Inferior parietal cortex (tissue), 1 donor: ENCODE data around the gene CLDN24.
"Not testable (repeated sequence)": the region's sequence is repeated elsewhere in the genome, so short reads cannot be mapped to it uniquely, and the experiment has no call there.

Experiments
- DNase-seq: peaks from one replicate; pipeline ENCODE4 v3.0.0-alpha.2; 2016; ENCODE audit errors: extremely low spot score

CLDN24 gene

DNA sequence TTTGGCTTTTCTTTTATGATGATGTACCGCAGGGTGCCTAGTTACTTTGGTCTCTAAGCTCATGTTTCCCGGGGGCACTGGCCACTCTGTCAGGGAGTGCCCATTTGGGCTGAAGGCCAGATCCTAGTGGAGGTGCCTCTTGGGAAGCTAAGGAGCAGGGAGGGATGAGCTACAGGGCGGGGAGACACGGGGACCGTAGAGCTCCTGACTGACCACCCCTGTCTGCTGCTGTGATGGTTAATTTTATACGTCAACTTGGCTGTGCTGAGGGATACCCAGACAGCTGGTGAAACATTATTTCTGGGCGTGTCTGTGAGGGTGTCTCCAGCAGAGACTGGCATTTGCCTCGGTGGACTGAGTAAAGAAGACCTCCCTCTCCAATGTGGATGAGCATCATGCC is 24.9 kb upstream of the CLDN24 start:
- DNase-seq = no peak

DNA sequence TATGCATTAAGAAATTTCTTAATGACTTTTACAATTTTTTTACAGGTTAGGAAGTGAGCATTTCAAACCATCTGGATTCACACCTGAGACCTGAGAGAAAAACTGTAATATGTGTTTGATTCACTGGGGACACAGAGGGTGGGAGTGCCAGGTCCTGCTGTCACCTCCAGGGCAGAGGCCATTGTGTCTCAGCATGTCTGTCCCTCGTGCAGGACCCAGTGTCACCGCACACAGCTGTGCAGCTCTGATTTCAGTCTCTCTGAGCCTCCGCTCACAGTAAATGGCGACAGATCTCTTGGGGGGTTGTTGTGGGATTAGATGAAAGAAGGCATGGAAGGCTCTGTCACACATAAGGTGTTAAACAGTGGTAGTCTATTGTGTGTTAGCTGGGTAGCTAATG is 23.0 kb upstream of the CLDN24 start:
- DNase-seq = no peak

DNA sequence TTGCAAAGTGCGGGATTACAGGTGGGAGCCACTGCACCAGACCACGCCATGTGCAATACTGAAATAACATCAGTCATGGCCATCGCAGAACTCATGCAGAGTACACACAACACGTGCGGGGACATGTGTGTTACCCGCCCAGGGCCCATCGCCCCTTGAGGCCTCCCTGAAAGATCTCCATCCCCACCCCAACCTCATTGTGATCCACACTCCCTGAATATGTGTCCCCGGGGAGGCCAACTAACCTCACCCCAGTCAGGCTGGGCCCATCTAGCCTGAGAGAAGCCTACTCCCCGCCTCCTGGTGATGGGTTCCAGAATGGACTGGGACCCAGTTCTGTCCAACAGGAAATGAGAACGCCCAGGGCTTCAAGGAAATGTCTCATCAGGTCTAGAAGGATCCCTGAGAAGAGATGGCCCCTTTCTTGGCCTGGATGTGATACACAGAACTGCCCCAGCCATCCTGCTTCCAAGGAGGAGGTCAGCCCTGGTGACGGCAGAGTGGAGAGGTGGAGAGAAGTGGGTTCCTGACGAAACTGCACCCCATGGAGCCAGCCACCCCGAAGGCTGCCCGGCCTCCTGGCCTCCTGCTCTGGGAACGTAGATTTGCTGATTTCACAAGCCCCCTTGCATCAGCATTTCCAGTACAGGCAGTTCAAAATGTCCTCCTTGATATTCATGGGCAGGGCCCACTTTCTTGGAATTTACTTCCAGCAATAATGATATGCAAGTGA is 22.5 kb upstream of the CLDN24 start:
- DNase-seq = no peak

DNA sequence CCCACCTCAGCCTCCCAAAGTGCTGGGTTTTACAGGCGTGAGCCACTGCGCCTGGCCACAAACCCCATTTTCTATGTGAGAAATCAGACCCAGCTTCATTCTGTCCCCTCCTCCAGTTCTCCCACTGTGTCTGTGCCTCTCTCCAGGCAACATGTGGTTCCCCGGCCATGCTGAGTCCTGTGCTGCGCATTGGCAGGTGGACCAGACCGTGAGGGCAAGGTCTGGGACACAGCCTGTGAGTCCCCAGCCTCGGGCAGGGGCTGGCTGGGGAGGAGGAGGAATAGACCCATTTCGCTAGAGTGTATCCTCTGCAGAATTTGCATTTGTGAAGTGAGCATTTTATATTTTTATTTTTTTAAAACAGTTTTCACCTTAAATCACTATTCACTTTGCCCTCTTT is 21.5 kb upstream of the CLDN24 start:
- DNase-seq = no peak

DNA sequence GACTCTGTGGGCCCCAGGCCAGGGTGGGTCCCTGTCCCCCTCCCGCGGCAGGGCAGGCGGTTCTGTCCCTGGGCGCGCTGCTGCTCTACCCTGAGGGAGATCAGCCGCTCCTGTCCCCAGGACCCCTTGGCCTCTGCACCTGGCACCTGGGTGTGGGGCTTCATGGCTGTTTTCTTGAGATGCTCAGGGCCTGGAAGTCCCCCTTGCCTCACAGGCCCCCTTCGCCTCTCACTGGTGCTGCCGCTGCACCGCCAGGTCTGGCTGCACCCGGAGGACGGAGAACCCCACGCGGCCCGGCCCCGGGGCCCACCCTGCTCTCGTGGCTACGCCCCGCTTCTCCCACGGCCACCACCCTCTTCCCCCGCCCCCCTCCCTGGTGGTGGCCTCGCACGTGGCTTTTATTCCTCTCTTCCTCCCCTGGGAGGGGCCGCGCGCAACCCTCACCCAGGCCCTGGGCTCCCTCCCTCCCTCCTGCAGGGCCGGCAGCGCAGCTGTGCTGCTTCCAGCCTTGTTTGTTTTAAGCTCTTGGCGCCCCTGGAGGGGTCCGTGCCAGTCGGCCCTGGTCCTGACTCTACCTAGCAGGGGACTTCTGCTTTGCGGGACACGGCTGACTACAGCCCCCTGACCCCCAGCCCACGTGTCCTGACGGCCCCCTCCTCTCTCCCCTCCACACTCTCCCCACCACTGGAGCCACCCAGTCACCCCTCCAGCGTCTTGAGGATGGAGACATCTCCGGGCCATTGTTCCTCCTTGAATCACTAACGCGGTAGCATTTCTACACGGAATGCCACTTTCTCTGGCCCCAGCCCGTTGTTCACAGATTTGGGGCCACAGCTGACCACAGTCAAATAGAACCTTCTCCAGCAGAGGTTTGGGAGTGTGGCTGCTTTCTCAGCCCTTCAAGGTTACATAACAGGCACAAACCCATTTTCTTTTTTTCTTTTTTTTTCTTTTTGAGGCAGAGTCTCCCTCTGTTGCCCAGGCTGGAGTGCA is 20.6 kb upstream of the CLDN24 start:
- no peak for DNase-seq

DNA sequence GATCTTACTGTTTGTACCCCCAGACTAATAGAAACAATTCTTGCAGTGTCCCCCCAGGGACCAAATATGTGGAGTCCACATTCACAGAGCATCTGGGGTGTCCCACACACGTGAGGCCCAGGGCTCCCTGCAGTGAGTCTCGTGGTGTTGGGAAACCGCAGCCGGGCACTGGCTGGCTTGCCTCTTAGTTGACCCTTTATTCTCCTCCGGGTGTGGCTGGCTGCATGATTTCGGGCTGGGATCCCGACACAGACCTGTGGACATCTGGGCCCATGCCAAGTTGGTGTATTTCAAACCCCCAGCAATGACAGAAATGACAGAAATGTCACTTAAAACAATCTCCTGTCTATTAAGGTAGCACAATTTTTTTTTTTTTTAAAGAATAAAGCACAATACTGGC is 15.6 kb upstream of the CLDN24 start:
- DNase-seq = no peak

DNA sequence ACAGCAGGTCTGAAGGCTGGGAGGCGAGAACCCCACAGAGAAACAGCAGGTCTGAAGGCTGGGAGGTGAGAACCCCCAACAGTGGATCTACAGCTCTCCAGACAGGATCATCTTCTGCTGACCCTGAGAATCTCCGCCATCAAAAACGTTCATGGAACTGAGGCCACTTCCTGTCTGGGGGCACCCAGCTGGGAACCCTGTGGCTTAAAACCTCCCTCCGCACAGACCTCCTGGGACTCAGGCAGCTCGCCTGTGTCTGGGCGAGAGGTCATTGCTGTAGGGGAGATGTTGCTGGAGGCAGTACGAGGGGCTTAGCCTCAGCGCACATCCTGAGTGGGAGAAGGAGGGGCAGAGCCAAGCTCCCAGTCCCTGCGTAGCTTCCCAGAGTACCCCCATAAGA is 15.1 kb upstream of the CLDN24 start:
- no peak for DNase-seq

DNA sequence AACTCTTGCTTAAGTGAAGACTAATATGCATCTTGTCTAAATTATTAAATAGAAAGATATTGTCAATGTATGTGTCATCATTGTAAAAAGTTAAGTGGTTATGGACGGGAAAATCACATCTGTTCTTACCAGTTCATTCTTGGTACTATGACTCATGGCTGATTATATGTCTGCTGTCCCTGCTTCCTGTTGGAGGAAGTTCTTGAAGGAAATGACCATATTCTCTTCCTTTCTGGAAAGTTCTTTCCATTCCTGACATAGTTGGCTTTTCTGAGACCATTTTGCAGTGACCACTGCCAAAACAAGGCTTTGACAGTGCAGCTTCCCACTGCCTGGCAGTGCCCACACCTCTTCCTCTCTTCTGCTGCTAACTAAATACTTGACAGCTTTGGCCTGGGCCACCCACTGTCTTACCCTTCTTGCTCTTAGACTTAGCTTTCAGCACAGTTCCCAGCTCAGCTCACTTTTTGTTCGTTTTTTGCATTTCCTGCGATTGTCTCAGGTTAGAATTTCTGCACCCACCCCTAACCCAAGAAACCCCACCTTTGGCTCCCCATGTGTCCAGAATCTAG is 13.2 kb upstream of the CLDN24 start:
- no peak for DNase-seq

DNA sequence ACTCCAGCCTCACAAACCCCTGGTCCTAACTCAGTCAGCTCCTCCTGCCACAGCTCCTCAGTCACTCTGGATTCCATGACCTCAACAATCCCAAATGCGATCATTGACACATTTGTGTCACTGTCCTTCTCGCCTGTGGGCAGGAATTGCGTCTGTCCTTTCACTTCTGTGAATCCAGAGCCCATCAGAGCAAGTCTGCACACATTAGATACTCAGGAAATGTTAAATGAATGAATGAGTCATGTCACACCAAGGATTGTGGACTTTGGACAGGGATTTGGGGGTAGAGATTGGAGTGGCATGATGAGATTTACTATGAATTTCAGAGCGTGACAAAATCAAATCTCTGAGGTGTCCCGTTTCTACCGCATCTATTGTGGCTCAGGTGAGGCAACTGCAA is 11.8 kb upstream of the CLDN24 start:
- no peak for DNase-seq

DNA sequence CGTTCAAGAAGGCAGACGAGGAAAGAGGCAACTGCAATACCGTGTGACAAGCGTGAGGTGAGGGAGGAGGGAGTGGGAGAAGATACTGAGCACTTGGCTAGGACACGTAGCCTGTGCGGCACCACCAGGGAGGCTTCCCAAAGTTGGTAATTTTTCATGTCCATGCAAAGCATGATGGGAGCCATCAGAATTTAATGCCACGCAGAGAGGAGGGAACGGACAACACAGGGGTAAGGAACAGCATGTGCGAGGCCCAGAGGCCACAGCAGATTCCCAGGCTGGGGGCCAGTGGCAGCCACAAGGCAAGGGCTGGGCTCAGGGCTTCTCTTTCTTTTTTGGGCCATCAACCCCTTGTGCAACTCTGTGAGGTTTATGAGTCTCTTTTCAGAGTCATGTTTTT is 11.0 kb upstream of the CLDN24 start:
- no peak for DNase-seq

DNA sequence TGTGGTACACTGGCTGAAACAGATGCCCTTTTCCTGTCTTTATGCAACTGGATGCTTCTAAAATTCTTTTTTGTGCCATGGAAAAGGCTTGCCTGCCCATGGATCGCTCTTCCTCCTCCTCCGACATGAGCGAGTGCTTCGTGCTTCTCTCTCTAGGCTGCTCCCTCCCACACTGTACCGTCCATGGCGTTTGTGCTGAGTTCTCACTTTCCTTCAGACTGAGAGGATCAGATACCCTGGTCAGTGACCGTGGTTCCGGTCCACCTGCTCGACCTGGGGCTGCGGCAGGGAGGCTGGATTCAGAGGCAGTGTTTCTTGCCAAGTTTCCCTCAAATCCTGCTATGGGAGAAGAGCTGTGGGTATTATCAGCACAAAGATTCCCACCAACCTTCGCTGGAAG is 10.2 kb upstream of the CLDN24 start:
- DNase-seq = no peak

DNA sequence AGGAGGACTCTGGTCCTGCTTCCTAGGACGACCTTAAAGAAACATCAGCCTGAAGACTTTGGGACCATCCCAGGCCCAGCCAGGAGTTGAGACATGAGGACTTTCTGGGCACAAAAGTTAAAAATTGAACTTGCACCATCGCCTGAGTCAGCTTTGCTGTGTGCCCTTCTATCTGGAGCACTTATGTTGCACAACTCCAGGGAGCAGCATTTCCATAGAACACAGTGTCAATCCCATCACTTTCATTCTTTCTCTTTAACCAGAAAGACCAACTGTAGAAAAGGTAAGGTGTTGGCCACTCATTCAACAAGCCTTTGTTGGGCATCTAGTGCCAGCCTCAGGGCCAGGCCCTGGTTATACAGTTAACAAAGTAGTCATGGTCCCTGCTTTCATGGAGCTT is 8.6 kb upstream of the CLDN24 start:
- no peak for DNase-seq

DNA sequence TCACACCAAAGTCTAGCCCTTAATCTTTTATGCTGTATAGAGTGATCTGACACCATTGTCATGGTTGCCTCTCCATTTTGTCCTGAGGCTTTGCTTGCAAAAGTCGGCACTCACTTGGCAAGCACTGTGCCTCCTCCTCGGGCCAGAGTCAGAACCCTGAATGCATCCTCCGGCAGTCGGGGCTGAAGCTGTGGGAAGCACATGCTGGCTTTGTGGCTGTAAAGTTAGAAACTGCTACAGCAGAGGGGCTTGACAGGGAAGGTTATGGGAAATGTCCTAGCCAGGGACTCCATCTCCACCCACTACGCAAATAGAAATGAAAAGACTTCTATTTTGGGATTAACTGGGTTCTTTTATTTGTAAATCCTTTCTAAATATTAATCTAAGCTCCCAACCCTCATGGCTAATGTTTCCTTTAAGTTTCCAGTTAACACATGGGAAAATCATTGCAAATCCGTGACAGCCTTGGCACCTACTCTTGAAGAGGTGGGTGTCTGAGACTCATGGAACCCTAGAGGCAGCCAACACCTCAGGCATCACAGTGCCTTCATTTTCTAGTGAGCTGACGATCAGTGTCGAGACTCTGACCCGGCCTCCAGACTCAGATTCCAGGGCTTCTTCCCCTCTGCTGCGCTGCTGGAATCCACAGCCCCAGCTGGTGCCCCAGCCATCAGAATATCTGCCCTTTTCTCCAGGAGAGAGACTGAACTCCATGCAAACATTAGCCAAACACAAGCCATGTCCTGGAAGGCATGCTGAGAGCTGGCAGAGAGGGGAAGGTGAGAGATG is 7.9 kb upstream of the CLDN24 start:
- no peak for DNase-seq

DNA sequence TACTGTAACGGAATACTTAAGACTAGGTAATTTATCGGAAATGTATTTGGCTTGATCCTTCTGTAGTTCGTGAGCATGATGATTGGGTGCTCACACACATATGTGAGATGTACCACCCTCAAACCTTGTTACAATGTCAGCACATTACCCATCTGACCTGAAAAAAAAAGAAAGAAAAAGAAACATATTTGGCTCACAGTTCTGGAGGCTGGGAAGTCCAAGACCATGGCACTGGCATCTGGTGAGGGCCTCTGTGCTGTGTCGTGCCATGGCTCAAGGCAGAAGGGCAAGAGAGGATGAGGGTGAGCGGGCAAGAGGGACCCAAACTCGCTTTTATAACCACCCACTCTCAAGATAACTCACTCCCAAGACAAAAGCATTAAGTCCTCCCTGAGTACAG is 7.0 kb upstream of the CLDN24 start:
- DNase-seq = no peak

DNA sequence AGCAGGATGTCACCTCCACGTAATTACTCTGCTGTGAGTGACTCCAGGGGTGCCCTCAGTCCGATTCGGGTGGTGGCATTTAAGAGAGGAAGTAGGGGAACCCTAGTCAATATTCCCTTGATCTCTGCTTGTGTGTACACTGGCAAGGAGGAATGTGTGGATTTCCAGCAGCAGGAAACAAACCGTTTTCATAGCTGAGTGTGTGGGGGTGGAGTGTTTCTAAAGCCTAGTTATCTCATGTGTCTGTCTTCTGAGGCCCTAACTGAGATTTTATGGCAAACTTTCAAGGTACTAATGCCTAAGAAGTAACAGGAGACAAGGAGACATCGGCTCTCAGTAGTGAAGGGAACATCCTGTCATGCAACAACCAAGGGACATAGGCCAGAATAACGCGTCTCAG is 6.6 kb upstream of the CLDN24 start:
- DNase-seq = peak; percentile 16

DNA sequence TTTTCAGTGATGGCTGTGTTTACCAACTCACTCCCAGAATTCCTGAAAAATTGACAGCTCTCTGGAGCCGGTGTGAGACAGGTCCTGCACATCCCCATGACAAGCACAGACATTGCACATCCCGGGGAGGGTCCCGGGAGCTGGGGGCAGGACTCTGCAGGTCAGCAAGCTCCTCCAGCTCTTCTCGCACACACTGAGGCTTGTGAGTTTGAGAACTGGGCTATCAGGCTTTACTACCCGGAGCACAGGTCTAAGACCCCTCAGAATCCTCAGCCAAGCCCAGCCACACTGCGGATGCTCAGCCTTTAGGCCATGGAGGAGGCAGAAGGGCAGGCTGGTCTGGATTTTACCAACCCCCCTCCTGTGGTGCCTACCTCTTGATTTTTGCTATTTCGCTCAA is 5.6 kb upstream of the CLDN24 start:
- no peak for DNase-seq

DNA sequence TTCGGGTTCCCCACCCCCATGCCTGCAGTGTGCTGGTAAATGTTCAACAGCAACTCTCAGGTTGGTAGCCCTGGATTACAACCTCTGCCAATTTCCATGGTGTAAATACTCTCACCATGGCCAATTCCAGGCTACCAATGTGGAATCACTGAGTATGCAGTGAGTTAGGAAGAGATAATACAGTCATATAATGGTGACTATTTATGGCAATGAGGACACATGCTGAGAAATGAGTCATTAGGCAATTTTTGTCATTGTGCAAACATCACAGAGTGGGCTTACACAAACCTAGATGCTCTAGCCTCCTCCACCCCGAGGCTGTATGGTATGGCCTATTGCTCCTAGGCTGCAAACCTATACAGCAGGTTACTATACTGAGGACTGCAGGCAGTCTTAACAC is 4.6 kb upstream of the CLDN24 start:
- DNase-seq = no peak

DNA sequence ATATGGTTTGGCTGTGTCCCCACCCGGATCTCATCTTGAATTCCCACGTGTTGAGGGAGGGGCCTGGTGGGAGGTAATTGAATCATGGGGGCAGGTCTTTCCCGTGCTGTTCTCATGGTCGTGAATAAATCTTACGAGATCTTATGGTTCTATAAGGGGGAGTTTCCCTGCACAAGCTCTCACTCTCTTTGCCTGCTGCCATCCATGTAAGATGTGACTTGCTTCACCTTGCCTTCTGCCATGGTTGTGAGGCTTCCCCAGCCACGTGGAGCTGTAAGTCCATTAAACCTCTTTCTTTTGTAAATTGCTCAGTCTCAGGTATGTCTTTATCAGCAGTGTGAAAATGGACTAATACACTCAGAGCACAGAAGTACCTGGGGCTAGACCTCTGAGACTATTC is 4.2 kb upstream of the CLDN24 start:
- not testable (repeated sequence) for DNase-seq

DNA sequence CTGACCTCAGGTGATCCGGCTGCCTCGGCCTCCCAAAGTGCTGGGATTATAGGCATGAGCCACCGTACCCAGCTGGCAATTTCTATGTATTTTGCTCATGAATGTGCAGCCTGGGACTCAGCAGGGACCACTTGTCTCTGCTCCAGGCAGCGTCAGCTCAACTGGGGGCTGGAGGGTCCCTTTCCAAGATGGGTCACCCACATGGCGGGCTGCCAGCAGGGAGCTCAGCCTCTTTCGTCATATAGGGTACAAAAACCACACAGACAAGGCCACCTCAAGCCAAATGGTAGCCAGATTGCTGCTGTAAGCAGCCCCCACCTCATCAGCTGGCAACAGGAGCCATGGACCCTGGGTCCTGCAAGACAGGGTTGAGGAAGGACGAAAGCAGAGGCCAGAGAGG is 2.4 kb upstream of the CLDN24 start:
- DNase-seq = no peak

DNA sequence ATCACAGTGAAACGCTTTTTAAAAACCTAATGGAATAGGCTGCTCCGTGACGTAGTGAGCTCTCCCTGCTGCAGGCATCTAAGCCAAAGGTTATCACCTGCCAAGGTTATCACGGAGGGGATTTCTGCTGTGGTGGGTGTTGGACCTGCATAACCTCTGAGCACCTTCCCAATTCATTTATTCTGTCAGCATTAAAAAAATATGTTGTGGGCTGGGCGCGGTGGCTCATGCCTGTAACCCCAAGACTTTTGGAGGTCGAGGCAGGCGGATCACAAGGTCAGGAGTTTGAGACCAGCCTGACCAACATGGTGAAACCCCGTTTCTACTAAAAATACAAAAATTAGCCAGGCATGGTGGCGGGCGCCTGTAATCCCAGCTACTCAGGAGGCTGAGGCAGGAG is 1.8 kb upstream of the CLDN24 start:
- not testable (repeated sequence) for DNase-seq

DNA sequence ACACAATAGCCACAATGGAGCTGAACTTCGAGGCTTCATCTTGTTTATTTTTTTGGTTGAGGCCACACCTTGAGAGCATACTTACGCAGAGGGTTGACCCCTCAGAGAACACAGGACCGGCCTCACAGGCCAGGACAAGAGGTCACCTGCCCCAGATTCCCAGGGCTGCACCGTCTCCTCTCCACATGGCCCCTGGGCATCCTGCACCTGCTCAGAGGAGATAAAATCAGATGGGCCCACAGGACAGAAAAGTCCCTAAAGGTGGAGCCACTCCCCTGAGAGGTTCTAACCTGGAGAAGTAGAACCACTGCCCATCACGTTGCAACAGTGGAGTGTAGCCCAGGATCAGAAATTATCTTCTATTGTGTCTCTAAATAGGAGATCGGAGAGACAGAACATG is 1.1 kb upstream of the CLDN24 start:
- no peak for DNase-seq

DNA sequence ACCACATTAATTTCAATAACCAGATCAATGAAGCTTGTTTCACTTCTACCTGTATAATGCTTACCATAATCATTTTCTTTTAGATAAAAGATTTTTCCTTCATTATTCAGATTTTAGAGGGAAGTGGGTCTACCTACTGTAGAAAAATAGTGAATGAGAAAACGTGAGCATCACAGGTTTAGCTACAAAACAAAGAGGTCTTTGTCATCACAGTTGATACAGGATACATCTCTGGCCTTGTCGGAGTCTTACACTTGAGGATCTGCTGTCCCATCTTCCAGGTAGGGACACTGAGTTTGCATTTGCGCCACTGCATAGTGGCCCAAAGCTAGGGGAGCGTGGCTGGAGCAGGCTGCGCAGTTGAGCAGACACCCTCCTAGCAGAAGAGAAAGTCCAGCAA is 710 bp downstream of the CLDN24 start:
- no peak for DNase-seq
